HepG2 (cell line): Measurements from ENCODE around the gene ZC3H4. TPM values are rescaled to one million over a fixed set of nuclear protein-coding genes. Genes with fewer than 3 reads are reported as not detected.
A peak's percentile ranks its signal among the peaks of the same experiment; 100 is the strongest.

Experiments
- CBX2 ChIP-seq, 2 experiments: fragments of 200-600 bp in 1 of 2; sonication (generic); formaldehyde crosslinking in 1 of 2; IDR thresholded peaks; 2 replicates each; pipeline versions ENCODE4 v1.7.0 to v1.8.1; 2018 to 2022; ENCODE audit warnings: low read depth in 2 of 2, low read length in 1 of 2, mild to moderate bottlenecking in 1 of 2, missing genetic modification reagents in 1 of 2
- CHD4 ChIP-seq: fragments of 200-600 bp; sonication (generic); IDR thresholded peaks from 2 replicates; pipeline ENCODE4 v1.7.0; 2017; ENCODE audit warnings: mild to moderate bottlenecking, low read length, borderline replicate concordance
- DR1 ChIP-seq: sonication (generic); formaldehyde crosslinking; IDR thresholded peaks from 2 replicates; pipeline ENCODE4 v1.8.0; 2021; ENCODE audit warnings: mild to moderate bottlenecking, missing genetic modification reagents, inconsistent platforms
- ESRRA ChIP-seq: sonication (generic); formaldehyde crosslinking; IDR thresholded peaks from 2 replicates; pipeline ENCODE4 v1.5.1; 2020; ENCODE audit warnings: mild to moderate bottlenecking, low read depth, missing genetic modification reagents
- FOXO1 ChIP-seq: sonication (generic); formaldehyde crosslinking; IDR thresholded peaks from 2 replicates; pipeline ENCODE4 v1.4.0; 2020; ENCODE audit warnings: missing genetic modification reagents
- NONO ChIP-seq, 2 experiments: fragments of 450-650 bp in 1 of 2; sonication (generic) in 1 of 2; formaldehyde crosslinking in 1 of 2; IDR thresholded peaks in 1 of 2; conservative IDR thresholded peaks in 1 of 2; 2 replicates each; pipeline versions ENCODE4 v1.6.1 to v1.8.0; 2017 to 2022; ENCODE audit warnings: mild to moderate bottlenecking in 1 of 2, missing genetic modification reagents in 1 of 2, moderate library complexity in 1 of 2
- RCOR2 ChIP-seq: IDR thresholded peaks from 2 replicates; pipeline ENCODE4 v1.6.1; 2016; ENCODE audit warnings: missing biosample characterization, missing genetic modification reagents
- RFX1 ChIP-seq: fragments of 450-650 bp; IDR thresholded peaks from 2 replicates; pipeline ENCODE4 v1.6.1; 2017
- RFX3 ChIP-seq: IDR thresholded peaks from 2 replicates; pipeline ENCODE4 v1.6.1; 2016; ENCODE audit warnings: missing biosample characterization, missing genetic modification reagents
- SALL1 ChIP-seq: sonication (generic); formaldehyde crosslinking; IDR thresholded peaks from 2 replicates; pipeline ENCODE4 v1.8.0; 2022; ENCODE audit warnings: mild to moderate bottlenecking, missing genetic modification reagents
- WIZ ChIP-seq: sonication (generic); formaldehyde crosslinking; IDR thresholded peaks from 2 replicates; pipeline ENCODE4 v1.5.1; 2020; ENCODE audit warnings: mild to moderate bottlenecking, missing genetic modification reagents
- ZKSCAN8 ChIP-seq: IDR thresholded peaks from 2 replicates; pipeline ENCODE4 v1.6.1; 2016; ENCODE audit warnings: borderline replicate concordance, missing genetic modification reagents, missing compliant biosample characterization
- ZMAT3 ChIP-seq: sonication (generic); formaldehyde crosslinking; conservative IDR thresholded peaks from 2 replicates; pipeline ENCODE4 v1.7.0; 2021; ENCODE audit warnings: missing genetic modification reagents
- ZNF160 ChIP-seq: sonication (generic); formaldehyde crosslinking; IDR thresholded peaks from 2 replicates; pipeline ENCODE4 v1.8.0; 2022; ENCODE audit warnings: mild to moderate bottlenecking, inconsistent platforms, missing genetic modification reagents
- ZNF17 ChIP-seq: sonication (generic); formaldehyde crosslinking; IDR thresholded peaks from 2 replicates; pipeline ENCODE4 v1.5.0; 2020; ENCODE audit warnings: mild to moderate bottlenecking, missing genetic modification reagents
- ZNF670 ChIP-seq: sonication (generic); formaldehyde crosslinking; IDR thresholded peaks from 2 replicates; pipeline ENCODE4 v1.8.0; 2022; ENCODE audit warnings: mild to moderate bottlenecking, missing genetic modification reagents, borderline replicate concordance
- ZNF850 ChIP-seq: sonication (generic); formaldehyde crosslinking; conservative IDR thresholded peaks from 2 replicates; pipeline ENCODE4 v1.9.0; 2021; ENCODE audit warnings: mild to moderate bottlenecking, missing genetic modification reagents
- ZSCAN25 ChIP-seq: sonication (generic); formaldehyde crosslinking; IDR thresholded peaks from 2 replicates; pipeline ENCODE4 v1.8.0; 2022; ENCODE audit warnings: mild to moderate bottlenecking, missing genetic modification reagents
- polyA plus RNA-seq, 8 experiments: library from polyadenylated mRNA; depleted of rRNA in 3 of 8; stranded (reverse) in 7 of 8; unstranded in 1 of 8; fragments of >200 nt; fragmentation: Illumina TruSeq in 4 of 8; extraction: Trizol in 4 of 8; gene quantifications; 2 replicates each; pipeline versions ENCODE4 v1.2.1 to v1.2.3, GENCODE V29; 2011 to 2016; ENCODE audit warnings: low read depth in 4 of 8, missing spikeins in 1 of 8, mixed read lengths in 1 of 8; ENCODE audit not compliant: insufficient read depth in 1 of 8
- total RNA-seq, 5 experiments: library from RNA; depleted of rRNA; stranded (reverse); fragments of >200 nt; fragmentation: Illumina TruSeq; extraction: Trizol; gene quantifications; 2 replicates each; pipeline ENCODE4 v1.2.3, GENCODE V29; 2016; ENCODE audit warnings: low read depth in 1 of 5
- TF ChIP-seq, protein P1 (sequence below): sonication (generic); formaldehyde crosslinking; IDR thresholded peaks from 2 replicates; pipeline ENCODE4 v1.8.1; 2023; ENCODE audit warnings: mild to moderate bottlenecking, moderate library complexity, missing genetic modification reagents
- TF ChIP-seq, protein P2 (sequence below): sonication (generic); formaldehyde crosslinking; IDR thresholded peaks from 2 replicates; pipeline ENCODE4 v1.8.1; 2023; ENCODE audit warnings: mild to moderate bottlenecking, missing genetic modification reagents, borderline replicate concordance

The ZC3H4 gene
- total and polyA plus RNA-seq, 2 of the 13 experiments (the other 11 are each of a cell fraction or from before 2014, with no cell fraction given), result 1.8 to 10.7 TPM

DNA sequence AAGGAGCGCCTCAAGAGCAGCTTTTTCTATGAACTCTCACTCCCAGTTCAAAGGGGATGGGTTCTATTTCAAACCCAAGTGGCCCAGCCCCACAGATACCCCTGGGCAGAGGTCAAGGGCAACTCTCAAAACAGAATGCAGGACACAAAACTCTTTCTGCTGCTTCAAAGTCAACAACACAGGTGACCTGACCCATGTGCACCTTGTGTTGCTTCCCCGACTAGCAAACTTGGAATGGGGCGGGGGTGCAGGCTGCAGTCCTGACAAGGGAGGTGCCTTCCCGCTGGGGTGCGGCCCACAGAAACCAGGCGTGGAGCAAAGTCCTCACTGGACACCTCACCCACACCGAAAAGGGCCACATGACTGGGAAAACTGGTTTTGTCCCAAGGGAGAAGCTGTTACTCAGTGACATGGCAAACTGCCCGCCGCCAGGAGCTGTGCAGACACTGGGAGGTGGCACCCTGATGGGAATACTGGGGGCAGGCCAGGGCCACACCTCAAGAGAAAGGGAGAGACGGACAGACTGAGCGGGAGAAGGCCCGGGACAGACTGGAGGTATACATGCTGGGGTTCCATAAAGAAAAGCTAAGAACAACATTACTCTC lies 17.4 kb downstream of the ZC3H4 start (continued):
- TF ChIP-seq, protein P1, sequence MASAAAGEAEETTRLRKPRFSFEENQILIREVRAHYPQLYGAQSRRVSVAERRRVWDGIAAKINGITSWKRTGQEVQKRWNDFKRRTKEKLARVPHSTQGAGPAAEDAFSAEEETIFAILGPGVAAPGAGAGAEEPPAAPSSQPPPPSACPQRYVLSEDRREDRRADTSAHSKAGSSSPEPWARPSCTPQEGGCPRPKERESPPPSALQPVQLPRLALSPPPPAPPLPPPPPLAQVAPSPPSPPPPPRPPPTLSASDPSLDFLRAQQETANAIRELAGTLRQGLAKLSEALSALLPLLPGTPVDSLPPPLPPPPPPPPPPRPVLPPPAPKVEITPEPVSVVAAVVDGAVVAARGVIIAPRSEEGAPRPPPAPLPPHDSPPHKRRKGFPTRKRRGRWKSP (CRISPR knock-in tag), result no peak
- TF ChIP-seq RFX3 (0 out of 2 replicates have a peak, but pooled peaks have one; percentile 4), RFX1 (no peak), FOXO1 (CRISPR knock-in tag) (peak; percentile 95), SALL1 (CRISPR knock-in tag) (peak; percentile 98), ZKSCAN8 (peak; percentile 87; the same call in 1 of the 2 replicates), CBX2 (IDR thresholded peaks at IDR 0.05; ENCODE audit: low read depth, low read length) (no peak), CBX2 (CRISPR knock-in tag; IDR thresholded peaks at IDR 0.05; ENCODE audit: low read depth) (no peak), ZNF160 (CRISPR knock-in tag) (no peak), DR1 (CRISPR knock-in tag) (peak; percentile 75), ESRRA (CRISPR knock-in tag) (peak; percentile 99), WIZ (CRISPR knock-in tag) (no peak; the same call in 1 of the 2 replicates), ZNF670 (CRISPR knock-in tag) (peak; percentile 76; the same call in 1 of the 2 replicates), ZMAT3 (CRISPR knock-in tag) (peak; percentile 80), RCOR2 (CRISPR knock-in tag) (peak; percentile 68; the same call in 1 of the 2 replicates), NONO (IDR thresholded peaks at IDR 0.05) (no peak), NONO (CRISPR knock-in tag; conservative IDR thresholded peaks at IDR 0.05) (peak; percentile 92), ZNF17 (no peak), CHD4 (no peak), ZSCAN25 (CRISPR knock-in tag) (peak; percentile 69; the same call in 1 of the 2 replicates), ZNF850 (CRISPR knock-in tag) (no peak)
- TF ChIP-seq, protein P2, sequence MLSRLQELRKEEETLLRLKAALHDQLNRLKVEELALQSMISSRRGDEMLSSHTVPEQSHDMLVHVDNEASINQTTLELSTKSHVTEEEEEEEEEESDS (CRISPR knock-in tag), result no peak
